GM06990 (cell line): ENCODE results near the gene PARP1.

Source experiments
- DNase-seq: peaks from one replicate; pipeline ENCODE4 v3.0.0-alpha.2; 2011; ENCODE audit not compliant: insufficient read length; ENCODE audit errors: extremely low read depth
- H3K27me3 ChIP-seq: replicated peaks from 2 replicates; pipeline ENCODE4 v1.6.0; 2011; ENCODE audit warnings: low read length; ENCODE audit not compliant: control insufficient read depth, insufficient read depth
- H3K36me3 ChIP-seq: 2 replicates; pipeline ENCODE4 v1.5.1; 2011; ENCODE audit warnings: low read length; ENCODE audit not compliant: control insufficient read depth, insufficient read depth
- H3K4me3 ChIP-seq: replicated peaks from 2 replicates; pipeline ENCODE4 v1.5.1; 2011; ENCODE audit warnings: low read depth, mild to moderate bottlenecking, control low read depth, low read length
- CTCF ChIP-seq: IDR thresholded peaks from 2 replicates; pipeline ENCODE4 v1.5.1; 2011; ENCODE audit warnings: low read length, control low read depth, mild to moderate bottlenecking, inconsistent platforms; ENCODE audit not compliant: insufficient read depth, poor library complexity, severe bottlenecking

Gene PARP1

GRCh38 chr1:226450688-226451087, 42.8 kb upstream of the PARP1 start:
- DNase-seq: no peak
- Histone ChIP-seq H3K36me3 (no peaks in the 10 kb centered on the region), H3K27me3 (no peaks in the 10 kb centered on the region), H3K4me3 (no peak overlapping the region)
- TF ChIP-seq CTCF: no peak

GRCh38 chr1:226449823-226450222, 41.9 kb upstream of the PARP1 start:
- no peaks in the 10 kb centered on the region for H3K36me3 ChIP-seq
- H3K27me3 ChIP-seq: no peaks in the 10 kb centered on the region
- no peak for DNase-seq
- no peak for TF ChIP-seq CTCF
- no peak overlapping the region for H3K4me3 ChIP-seq

DNA sequence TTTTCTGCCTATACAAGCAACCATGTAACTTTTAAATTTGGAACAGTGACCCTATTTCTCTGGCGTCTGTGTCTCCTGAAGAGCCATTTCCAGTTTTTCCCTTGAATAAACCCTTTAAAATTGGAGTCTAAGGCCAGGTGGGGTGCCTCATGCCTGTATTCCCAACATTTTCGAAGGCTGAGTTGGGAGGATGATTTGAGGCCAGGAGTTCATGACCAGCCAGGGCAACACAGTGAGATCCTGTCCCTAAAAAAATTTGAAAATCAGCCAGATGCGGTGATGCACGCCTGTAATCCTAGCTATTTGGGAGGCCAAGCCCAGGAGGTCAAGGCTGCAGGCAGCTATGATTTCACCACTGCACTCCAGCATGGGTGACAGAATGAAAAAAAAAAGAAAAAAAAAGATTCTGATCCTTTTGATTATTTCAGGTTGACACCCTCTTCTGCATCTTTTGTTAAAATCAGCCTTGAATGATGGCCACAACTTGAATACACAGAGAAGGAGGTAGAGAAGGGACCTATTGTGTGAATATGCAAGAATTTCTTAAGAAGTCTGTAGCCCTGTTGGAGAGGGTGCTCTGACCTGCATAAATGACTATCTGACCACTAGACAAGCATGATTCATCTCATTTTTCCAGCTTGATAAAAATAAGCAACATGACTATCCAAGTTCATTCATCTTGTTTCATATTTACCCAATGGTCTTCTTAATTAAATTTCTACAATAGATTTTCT, 40.2 kb upstream of the PARP1 start:
- H3K27me3 ChIP-seq: no peaks in the 10 kb centered on the region
- TF ChIP-seq CTCF: no peak

GRCh38 chr1:226446094-226446493, 38.2 kb upstream of the PARP1 start:
- Histone ChIP-seq H3K27me3 (no peaks in the 10 kb centered on the region), H3K36me3 (no peaks in the 10 kb centered on the region), H3K4me3 (no peak overlapping the region)
- TF ChIP-seq CTCF: no peak
- DNase-seq: no peak

More for the DNA sequence above, 40.2 kb upstream of the PARP1 start:
- Histone ChIP-seq H3K36me3 (no peaks in the 10 kb centered on the region), H3K4me3 (no peak overlapping the region)
- DNase-seq: no peak

DNA sequence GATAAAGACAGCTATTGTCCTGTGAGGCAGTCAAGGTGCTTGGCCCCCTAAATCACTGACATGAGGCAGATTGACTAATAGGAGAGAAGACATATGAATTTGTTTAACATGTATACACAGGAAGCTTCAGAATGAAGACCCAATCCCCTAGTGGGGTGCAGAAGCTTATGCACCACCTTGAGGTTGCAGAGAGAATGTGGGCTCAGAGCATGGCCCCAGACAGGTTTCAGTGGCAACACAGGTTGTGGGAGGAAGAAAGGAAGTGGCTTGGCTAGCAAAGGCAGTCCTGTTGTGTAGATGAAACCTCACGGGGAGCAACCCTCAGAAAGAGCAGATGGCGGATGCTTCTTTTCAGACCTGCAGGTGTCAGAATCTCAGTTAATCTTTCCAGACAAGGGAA, 37.0 kb upstream of the PARP1 start:
- TF ChIP-seq CTCF: peak; percentile 66
- Histone ChIP-seq H3K27me3 (no peaks in the 10 kb centered on the region), H3K4me3 (no peak overlapping the region), H3K36me3 (no peaks in the 10 kb centered on the region)
- DNase-seq: peak; percentile 65

DNA sequence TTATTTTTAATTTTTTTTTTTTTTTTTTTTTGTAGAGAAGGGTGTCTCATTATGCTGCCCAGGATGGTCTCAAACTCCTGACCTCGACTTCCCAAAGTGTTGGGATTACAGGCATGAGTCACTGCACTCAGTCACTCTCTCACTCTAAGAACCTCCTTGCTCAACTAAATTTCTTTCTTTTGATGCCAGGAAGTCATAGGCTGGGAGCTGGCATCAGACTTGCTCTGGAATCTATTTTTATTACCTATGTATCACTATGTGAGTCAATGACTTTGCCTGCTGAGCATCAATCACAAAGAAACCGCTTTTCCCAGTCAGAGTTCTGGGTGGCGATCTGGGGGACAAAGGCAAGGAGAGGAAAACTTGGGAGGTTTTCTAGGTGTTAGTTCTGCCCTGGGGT, 35.5 kb upstream of the PARP1 start:
- Histone ChIP-seq H3K27me3 (no peaks in the 10 kb centered on the region), H3K36me3 (no peaks in the 10 kb centered on the region), H3K4me3 (no peak overlapping the region)
- no peak for DNase-seq
- no peak for TF ChIP-seq CTCF
